Fibroblast of villous mesenchyme (primary cell): ENCODE data around the gene DCDC2. TPM values are rescaled to one million over a fixed set of nuclear protein-coding genes. Genes with fewer than 3 reads are reported as not detected.

Experiments used
- DNase-seq: peaks from one replicate; pipeline ENCODE4 v3.0.0-alpha.2; 2010; ENCODE audit warnings: low read depth
- H3K4me3 ChIP-seq: 2 replicates; pipeline ENCODE4 v1.5.1; 2011; ENCODE audit warnings: low read depth, mild to moderate bottlenecking, low read length
- total RNA-seq: library from RNA; depleted of rRNA; stranded (reverse); fragments of >200 nt; gene quantifications from 2 replicates; pipeline ENCODE4 v1.2.3, GENCODE V29; 2012
- TF ChIP-seq, protein P1 (sequence below): IDR thresholded peaks from 2 replicates; pipeline ENCODE4 v1.5.1; 2012; ENCODE audit warnings: low read depth, mild to moderate bottlenecking, low read length; ENCODE audit not compliant: insufficient read depth

The DCDC2 gene
- total RNA-seq, 1 donor, result 0.43 TPM

DNA sequence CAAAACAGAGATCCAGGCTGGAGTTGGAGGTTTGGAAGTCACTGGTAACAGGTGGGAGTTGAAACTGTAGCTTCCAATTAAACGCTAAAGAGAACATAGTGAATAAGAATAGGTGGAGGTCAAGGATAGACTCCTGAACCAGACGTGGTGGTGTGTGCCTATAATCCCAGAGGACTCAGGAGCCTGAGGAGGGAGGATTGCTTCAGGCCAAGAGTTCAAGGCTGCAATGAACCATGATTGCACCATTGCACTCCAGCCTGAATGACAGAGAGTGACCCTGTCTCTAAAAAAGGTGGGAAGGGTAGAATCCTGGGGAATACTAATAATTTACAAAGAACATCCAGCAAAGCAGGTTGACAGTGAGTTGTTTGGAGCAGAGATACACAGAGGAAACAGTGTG is 218.2 kb downstream of the DCDC2 start:
- no peak for DNase-seq
- TF ChIP-seq, protein P1, sequence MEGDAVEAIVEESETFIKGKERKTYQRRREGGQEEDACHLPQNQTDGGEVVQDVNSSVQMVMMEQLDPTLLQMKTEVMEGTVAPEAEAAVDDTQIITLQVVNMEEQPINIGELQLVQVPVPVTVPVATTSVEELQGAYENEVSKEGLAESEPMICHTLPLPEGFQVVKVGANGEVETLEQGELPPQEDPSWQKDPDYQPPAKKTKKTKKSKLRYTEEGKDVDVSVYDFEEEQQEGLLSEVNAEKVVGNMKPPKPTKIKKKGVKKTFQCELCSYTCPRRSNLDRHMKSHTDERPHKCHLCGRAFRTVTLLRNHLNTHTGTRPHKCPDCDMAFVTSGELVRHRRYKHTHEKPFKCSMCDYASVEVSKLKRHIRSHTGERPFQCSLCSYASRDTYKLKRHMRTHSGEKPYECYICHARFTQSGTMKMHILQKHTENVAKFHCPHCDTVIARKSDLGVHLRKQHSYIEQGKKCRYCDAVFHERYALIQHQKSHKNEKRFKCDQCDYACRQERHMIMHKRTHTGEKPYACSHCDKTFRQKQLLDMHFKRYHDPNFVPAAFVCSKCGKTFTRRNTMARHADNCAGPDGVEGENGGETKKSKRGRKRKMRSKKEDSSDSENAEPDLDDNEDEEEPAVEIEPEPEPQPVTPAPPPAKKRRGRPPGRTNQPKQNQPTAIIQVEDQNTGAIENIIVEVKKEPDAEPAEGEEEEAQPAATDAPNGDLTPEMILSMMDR, result no peak
- no peak overlapping the region for H3K4me3 ChIP-seq

DNA sequence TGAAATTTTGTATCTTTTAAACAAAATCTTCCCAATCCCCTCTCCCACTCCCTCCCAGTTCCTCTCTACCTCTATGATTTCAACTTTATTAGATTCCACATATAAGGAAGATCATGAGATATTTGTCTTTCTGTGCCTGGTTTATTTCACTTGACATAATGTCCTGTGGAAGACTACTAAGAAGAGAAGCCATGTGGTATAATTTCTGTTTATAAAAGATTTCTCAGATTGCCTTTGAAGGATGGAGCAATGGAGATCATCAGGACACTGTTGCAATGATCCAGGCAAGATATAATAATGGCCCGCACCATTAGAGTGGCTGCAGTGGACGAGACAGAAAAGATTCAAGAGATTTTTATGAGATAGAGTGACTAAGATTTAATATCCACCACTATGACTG is 218.8 kb downstream of the DCDC2 start:
- TF ChIP-seq, protein P1, result no peak
- H3K4me3 ChIP-seq, result no peak overlapping the region
- no peak for DNase-seq

DNA sequence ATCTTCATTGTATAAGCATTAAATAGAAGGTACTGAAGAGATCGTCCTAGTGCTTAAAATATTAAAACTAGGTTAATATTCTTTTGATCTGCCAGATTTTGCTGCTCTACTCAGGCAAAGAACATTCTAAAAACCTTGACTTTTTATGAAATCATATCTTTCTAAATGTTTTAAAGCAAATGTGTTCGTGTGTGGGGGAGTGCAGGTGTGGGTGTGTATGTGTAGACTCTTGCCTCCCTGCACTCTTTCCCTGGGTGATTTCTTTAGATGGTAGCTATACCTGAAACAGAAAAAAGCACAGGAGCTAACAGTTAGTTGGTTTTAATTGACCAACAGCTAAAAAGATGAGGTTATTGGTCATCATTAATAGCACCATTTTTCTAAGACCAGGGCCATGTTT is 226.1 kb downstream of the DCDC2 start:
- TF ChIP-seq, protein P1, result no peak
- no peak overlapping the region for H3K4me3 ChIP-seq
- DNase-seq, result no peak

DNA sequence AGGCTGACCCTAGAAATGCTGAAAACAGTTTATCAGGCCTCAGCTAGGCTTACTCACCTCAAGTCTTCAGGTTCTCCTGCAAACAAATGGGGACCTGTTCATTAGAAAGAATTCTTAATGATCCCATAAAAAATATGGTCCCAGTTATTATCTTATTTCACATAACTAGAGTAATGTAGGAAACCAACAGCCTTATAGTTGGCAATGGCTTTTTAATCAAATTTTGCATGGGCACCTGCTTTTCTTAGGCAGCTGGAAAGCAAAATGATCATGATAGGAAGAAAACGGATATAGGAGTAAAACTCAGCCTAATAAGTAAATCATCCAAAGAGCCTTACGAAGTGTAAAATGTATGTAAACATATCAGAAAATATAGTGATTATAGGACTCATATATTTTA is 230.5 kb downstream of the DCDC2 start:
- TF ChIP-seq, protein P1, result no peak
- H3K4me3 ChIP-seq, result no peak overlapping the region
- no peak for DNase-seq

DNA sequence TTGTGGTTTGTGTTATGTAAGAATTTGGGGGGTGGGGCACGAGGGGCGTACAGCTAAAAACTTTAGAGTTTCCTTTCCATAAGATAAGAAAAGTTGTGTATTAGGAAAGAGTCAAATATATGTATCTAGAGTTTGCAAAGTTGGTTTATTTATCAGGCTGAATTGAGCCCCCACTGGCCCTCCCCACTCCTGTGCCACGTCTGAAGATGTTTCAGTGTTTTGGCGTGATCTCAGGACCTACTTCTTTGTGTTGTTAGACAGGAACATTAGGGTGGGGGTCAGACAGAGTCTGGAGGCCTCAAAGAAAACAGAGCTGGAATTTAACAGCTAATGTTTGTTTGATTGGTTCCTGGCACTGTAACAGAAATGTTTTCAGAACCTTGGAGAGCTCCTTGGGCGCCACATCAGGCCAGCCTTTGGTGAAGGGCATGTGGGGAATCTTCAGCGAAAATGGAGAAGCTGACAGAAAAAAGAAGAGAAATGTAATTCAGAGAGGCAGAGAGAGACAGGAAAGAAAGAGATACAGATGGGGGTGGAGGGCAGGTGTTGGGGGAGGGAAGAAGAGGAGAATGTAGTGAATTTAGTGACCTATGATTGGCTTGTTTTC is 231.2 kb downstream of the DCDC2 start:
- TF ChIP-seq, protein P1, result no peak
- H3K4me3 ChIP-seq, result no peak overlapping the region
- peak; percentile 58 for DNase-seq

DNA sequence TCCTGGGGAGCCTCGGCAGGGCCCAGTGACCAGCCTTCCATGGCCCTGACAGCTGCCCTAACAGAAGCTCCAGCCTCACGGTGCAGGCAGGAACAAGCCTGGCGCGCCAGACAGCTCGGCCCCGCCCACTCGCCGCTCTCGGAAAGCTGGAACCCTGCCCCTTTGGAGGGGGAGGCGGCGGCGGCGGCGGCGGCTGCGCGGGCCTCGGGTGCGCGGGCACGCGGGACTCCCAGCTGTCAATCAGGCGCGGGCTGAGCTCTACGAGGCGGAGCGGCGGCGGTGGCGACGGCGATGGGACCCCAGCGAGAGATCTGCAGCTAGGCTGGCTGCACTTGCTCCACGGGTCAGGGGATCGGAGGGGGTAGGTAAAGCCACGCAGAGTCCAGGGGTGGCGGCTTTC is 231.9 kb downstream of the DCDC2 start, which contains the start of gene NRSN1:
NRSN1 (plus strand) TSS at position 236 of the 400 bp plus-strand sequence. CDS start 8,113 bp downstream, outside the sequence.
- TF ChIP-seq, protein P1, result no peak
- no peak for DNase-seq
- H3K4me3 ChIP-seq, result no peak within 1 kb of the TSS

DNA sequence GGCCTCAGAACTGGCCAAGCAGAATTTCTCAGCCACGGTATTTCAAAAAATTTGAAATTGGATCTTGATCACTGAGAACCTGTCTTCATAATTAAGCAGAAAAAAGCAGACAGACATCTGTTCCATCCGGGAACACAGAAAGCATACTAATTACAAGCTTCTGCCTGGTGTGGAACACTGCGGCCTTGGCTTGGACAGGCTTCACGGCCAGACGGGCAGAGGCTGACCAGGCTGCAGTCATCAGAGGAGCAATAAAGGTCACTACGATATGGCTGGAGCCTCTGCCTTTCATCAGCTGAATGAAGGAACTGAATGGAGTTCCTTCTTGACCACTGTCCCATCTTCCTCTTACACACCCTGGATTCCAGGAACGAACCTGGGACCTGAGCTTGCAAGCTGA is 235.7 kb downstream of the DCDC2 start:
- DNase-seq, result no peak
- no peak overlapping the region for H3K4me3 ChIP-seq
- TF ChIP-seq, protein P1, result no peak
